HEK293 (cell line): ENCODE measurements around the gene RLF.

Experiments used
- CTCF ChIP-seq: fragments of 450-650 bp; formaldehyde crosslinking; IDR thresholded peaks from 2 replicates; pipeline ENCODE4 v1.5.1; 2016; ENCODE audit warnings: missing biosample characterization, missing genetic modification characterization
- SP2 ChIP-seq: fragments of 450-650 bp; formaldehyde crosslinking; IDR thresholded peaks from 2 replicates; pipeline ENCODE4 v1.5.1; 2016; ENCODE audit warnings: missing biosample characterization, missing genetic modification characterization
- TF ChIP-seq, protein P1 (sequence below): fragments of 450-650 bp; formaldehyde crosslinking; IDR thresholded peaks from 2 replicates; pipeline ENCODE4 v1.5.1; 2016; ENCODE audit warnings: missing biosample characterization, missing genetic modification characterization
- TF ChIP-seq, protein P2 (sequence below): fragments of 450-650 bp; formaldehyde crosslinking; IDR thresholded peaks from 2 replicates; pipeline ENCODE4 v1.5.1; 2016; ENCODE audit warnings: missing biosample characterization, missing genetic modification characterization

DNA sequence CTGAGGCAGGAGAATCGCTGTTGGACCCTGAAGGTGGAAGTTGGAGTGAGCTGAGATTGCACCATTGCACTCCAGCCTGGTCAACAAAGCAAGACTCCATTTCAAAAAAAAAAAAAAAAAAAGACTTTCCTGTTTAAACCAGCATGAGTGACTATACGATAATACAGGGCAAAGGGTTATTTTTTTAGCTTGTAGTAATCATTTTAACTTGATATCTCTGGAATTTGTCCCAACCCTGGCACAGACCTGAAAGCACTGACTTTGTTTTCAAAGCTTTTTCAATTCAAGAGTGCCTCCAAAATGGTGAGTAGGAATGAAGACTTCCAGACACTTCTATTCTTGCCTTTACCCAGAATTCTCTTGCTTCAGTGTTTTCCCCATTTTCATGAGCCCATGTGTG lies 82.2 kb downstream of the RLF start:
- TF ChIP-seq CTCF (tag by site-specific recombination) (no peak), SP2 (no peak)
- TF ChIP-seq, protein P1, sequence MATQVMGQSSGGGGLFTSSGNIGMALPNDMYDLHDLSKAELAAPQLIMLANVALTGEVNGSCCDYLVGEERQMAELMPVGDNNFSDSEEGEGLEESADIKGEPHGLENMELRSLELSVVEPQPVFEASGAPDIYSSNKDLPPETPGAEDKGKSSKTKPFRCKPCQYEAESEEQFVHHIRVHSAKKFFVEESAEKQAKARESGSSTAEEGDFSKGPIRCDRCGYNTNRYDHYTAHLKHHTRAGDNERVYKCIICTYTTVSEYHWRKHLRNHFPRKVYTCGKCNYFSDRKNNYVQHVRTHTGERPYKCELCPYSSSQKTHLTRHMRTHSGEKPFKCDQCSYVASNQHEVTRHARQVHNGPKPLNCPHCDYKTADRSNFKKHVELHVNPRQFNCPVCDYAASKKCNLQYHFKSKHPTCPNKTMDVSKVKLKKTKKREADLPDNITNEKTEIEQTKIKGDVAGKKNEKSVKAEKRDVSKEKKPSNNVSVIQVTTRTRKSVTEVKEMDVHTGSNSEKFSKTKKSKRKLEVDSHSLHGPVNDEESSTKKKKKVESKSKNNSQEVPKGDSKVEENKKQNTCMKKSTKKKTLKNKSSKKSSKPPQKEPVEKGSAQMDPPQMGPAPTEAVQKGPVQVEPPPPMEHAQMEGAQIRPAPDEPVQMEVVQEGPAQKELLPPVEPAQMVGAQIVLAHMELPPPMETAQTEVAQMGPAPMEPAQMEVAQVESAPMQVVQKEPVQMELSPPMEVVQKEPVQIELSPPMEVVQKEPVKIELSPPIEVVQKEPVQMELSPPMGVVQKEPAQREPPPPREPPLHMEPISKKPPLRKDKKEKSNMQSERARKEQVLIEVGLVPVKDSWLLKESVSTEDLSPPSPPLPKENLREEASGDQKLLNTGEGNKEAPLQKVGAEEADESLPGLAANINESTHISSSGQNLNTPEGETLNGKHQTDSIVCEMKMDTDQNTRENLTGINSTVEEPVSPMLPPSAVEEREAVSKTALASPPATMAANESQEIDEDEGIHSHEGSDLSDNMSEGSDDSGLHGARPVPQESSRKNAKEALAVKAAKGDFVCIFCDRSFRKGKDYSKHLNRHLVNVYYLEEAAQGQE (tag by site-specific recombination): no peak
- TF ChIP-seq, protein P2, sequence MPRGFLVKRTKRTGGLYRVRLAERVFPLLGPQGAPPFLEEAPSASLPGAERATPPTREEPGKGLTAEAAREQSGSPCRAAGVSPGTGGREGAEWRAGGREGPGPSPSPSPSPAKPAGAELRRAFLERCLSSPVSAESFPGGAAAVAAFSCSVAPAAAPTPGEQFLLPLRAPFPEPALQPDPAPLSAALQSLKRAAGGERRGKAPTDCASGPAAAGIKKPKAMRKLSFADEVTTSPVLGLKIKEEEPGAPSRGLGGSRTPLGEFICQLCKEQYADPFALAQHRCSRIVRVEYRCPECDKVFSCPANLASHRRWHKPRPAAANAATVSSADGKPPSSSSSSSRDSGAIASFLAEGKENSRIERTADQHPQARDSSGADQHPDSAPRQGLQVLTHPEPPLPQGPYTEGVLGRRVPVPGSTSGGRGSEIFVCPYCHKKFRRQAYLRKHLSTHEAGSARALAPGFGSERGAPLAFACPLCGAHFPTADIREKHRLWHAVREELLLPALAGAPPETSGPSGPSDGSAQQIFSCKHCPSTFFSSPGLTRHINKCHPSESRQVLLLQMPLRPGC (tag by site-specific recombination): no peak
